Mesodermal cell (in vitro differentiated cells): ENCODE results near the gene MYOM1.

Experiments used
- H3K27ac ChIP-seq: 2 replicates; pipeline ENCODE4 v1.7.0; 2013; ENCODE audit warnings: mild to moderate bottlenecking, low read depth, low read length, moderate library complexity; ENCODE audit not compliant: severe bottlenecking
- H3K36me3 ChIP-seq: 2 replicates; pipeline ENCODE4 v1.7.1; 2013; ENCODE audit warnings: mild to moderate bottlenecking, low read length, moderate library complexity; ENCODE audit not compliant: control insufficient read depth, insufficient read depth
- H3K4me1 ChIP-seq: one replicate; pipeline ENCODE4 v1.7.1; 2013; ENCODE audit warnings: mild to moderate bottlenecking, low read length; ENCODE audit not compliant: insufficient read depth, control insufficient read depth, poor library complexity, severe bottlenecking
- H3K4me3 ChIP-seq: 2 replicates; pipeline ENCODE4 v1.7.0; 2013; ENCODE audit warnings: low read length, control low read depth, mild to moderate bottlenecking; ENCODE audit not compliant: insufficient read depth, poor library complexity, severe bottlenecking; ENCODE audit errors: extremely low read depth
- H3K9me3 ChIP-seq: 2 replicates; pipeline ENCODE4 v1.7.1; 2013; ENCODE audit warnings: mild to moderate bottlenecking, low read length, moderate library complexity; ENCODE audit not compliant: control insufficient read depth
- WGBS, 2 experiments: methylation state at CpG; one replicate each; pipeline ENCODE4 v1.1.5; 2013; ENCODE audit warnings: missing lambda C conversion rate in 2 of 2; ENCODE audit not compliant: insufficient coverage in 2 of 2; 5-methylcytosine and 5-hydroxymethylcytosine counted together

MYOM1 gene

DNA sequence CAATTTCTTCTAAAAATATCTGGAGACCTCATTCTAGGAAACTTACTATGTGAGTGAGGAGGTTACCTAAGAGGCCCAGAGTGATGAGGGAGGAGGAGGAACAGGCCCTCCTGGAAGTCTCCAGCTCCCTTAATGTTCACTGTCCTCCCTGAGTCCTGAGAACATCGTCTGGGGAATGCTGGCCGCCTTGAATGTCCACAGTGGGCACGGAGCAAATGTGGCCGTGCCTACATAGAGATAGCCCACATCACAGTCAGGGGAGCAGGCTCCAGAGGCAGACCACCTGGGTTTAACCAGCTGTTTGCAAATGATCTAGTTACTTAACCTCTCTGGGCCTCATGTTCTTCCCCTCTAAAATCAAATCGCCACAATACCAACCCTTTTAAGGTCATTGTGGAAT is 123.8 kb downstream of the MYOM1 start:
- Histone ChIP-seq H3K9me3 (no peaks in the 10 kb centered on the region), H3K36me3 (no peaks in the 10 kb centered on the region), H3K27ac (no peak overlapping the region), H3K4me1 (no peaks in the 10 kb centered on the region), H3K4me3 (no peak overlapping the region)
- 88 to 91% methylated on average over 4 of the region's 5 CpGs for WGBS, 2 experiments

DNA sequence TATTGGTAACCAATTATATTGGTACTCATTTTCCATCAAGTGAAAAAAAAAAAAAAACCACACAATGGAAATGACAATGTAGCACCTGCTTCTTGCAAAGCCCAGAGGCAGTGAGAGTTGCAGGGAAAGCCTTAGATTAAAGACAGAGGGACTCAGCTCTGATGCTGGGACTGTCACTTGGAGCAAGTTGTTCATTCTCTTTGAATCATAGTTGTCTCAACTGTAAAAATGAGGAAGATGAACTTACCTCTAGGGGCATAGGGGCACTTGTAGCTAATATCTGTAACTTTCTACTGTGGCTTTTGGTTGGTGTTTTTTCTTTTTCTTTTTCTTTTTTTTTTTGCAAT is 125.5 kb downstream of the MYOM1 start:
- no peak overlapping the region for H3K27ac ChIP-seq
- H3K4me3 ChIP-seq = no peak overlapping the region
- H3K4me1 ChIP-seq = no peaks in the 10 kb centered on the region
- H3K36me3 ChIP-seq = no peaks in the 10 kb centered on the region
- H3K9me3 ChIP-seq = no peaks in the 10 kb centered on the region

DNA sequence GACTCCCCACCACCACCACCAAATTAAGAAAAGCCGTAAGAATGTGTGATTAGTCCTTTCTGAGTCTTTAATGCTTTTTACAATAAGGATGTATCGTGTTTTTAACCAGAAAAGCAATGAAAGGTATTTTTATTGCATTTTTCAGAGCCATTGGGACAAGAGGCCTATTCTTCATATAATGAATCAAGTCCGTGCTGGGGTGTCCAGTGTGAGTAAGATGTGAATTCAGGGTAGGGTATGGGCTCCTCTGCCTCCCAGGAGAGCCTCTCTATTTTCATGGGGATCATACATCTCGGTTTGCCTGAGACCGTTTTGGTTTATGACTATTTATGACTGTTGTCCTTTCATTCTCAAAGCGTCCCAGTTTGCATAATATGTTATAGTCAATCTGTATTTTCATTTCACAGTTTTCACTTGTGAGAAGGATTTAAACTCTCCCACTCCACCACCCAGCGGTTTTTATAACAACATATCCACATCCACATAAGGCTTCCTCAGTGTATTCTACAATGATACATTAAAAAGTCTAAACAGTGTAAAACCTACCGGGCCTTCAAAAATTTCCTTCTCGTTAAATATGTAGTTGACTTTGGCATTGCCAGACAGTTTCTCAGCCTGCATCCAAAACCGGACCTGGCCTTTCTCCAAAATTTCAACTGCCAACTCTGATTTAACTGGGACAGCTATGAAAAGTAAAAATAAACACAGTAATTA is 126.0 kb downstream of the MYOM1 start:
- Histone ChIP-seq H3K27ac (no peak overlapping the region), H3K36me3 (no peaks in the 10 kb centered on the region), H3K4me3 (no peak overlapping the region), H3K9me3 (no peaks in the 10 kb centered on the region), H3K4me1 (no peaks in the 10 kb centered on the region)
- WGBS, 2 experiments = 96% methylated on average over 3 to 4 of the region's 10 CpGs

DNA sequence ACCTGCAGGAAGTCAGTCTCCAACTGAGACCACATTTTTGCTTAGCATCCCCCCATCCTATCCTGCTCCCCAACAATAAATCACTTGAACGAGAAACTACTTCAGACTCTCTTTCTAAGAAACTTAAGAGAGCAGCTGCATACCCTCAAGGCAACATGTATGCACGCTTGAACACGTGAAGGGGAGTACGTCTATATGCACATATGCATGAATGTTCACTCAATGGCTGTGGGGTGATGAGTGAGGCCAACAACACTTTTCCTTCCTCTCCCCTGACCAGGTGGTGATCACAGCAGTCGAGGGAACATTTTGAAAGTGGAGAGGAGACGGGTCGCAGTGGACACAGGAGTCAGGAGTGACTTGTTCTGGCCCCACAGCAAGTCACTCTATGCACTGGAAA is 127.0 kb downstream of the MYOM1 start:
- Histone ChIP-seq H3K4me1 (no peaks in the 10 kb centered on the region), H3K36me3 (no peaks in the 10 kb centered on the region), H3K9me3 (no peaks in the 10 kb centered on the region), H3K27ac (no peak overlapping the region), H3K4me3 (no peak overlapping the region)
- WGBS, 2 experiments = 60 to 92% methylated on average over 1 to 4 of the region's 7 CpGs

DNA sequence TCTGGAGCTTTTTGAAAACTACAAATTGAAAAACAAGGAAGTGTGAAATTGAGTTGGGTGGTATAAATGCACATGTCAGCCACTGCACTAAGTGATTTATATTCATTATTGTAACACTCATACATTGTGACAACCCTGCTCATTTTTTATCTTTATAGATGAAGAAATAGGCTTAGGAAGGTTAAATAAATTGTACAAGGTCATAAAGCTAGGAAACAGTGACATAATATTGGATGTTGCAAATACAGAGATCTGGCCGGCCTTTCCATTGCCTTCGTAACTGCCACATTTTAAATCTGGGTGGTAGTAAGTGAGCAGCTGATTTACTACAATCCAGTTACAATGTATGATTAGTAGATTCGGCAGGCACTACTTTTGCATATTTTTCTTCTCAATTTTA is 130.2 kb downstream of the MYOM1 start:
- H3K4me1 ChIP-seq = no peaks in the 10 kb centered on the region
- 100% methylated on average over 1 of the region's 3 CpGs; no CpG with 5 or more reads in 1 of the 2 experiments for whole genome bisulfite sequencing, 2 experiments
- no peaks in the 10 kb centered on the region for H3K9me3 ChIP-seq
- no peaks in the 10 kb centered on the region for H3K36me3 ChIP-seq
- H3K27ac ChIP-seq = no peak overlapping the region
- no peak overlapping the region for H3K4me3 ChIP-seq

DNA sequence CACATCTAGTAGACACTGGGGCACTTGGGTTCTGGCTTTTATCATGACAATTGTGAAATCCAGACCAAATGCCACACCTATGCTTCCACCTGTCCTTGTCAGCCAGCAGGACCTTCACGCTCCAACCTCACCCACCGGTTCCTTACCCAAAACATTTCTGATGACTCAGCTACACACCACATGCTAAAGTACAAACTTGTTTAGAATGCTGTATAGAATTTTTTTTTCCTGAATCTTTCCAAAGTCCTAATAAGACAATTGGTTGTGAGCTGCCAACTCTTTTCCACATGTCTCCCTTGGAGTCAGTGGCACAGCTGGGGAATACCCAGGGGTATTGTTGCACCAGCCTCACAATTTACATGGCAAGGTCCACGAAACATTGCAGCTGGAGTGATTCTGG is 131.3 kb downstream of the MYOM1 start:
- Histone ChIP-seq H3K4me3 (no peak overlapping the region), H3K4me1 (peaks cover 5% of the 10 kb centered on the region), H3K36me3 (no peaks in the 10 kb centered on the region), H3K27ac (no peak overlapping the region), H3K9me3 (no peaks in the 10 kb centered on the region)
- 100% methylated on average over 1 to 2 of the region's 3 CpGs for WGBS, 2 experiments

DNA sequence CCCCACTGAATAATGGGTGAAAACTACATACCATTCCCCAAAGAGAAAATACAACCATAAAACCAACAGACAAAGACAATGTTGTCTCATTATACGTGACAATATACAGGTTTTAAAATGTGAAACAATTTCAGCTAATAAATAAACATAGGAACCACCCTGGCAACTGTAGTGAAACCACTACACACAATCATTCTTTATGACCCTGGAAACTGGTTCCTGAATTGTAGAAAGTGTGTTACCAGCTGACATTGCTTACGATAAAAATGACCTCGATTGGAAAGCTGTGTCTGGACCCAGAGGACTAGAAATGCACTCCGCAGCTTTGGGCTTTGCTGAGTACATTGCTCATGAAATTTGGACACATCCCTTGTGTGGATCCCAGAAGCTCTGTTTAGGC is 132.9 kb downstream of the MYOM1 start:
- 90 to 96% methylated on average over 3 of the region's 4 CpGs for WGBS, 2 experiments
- H3K4me1 ChIP-seq = peaks cover 8% of the 10 kb centered on the region
- no peaks in the 10 kb centered on the region for H3K9me3 ChIP-seq
- H3K27ac ChIP-seq = no peak overlapping the region
- no peak overlapping the region for H3K4me3 ChIP-seq
- no peaks in the 10 kb centered on the region for H3K36me3 ChIP-seq

DNA sequence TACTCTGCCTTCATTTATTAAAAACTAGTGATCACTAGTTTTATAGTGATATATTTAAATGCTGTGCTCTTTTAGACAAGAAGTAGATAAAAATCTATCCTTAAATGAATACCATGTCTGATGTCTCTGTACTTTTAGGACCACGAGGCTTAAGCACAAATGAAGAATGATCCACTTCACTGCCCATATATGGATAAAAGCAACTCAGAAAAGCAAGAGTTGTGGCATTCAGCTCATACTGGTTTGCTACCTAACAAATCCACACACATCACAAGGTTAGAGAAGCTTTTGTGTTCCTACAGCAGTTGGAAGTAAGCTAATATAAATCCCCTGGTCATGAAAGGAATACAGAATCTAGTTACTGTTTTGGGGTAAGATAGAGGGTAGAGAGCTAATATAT is 134.2 kb downstream of the MYOM1 start:
- Histone ChIP-seq H3K27ac (no peak overlapping the region), H3K9me3 (no peaks in the 10 kb centered on the region), H3K4me3 (no peak overlapping the region), H3K36me3 (no peaks in the 10 kb centered on the region), H3K4me1 (peaks cover 8% of the 10 kb centered on the region)
- 60% methylated on average over 1 of the region's 1 CpG; no CpG with 5 or more reads in 1 of the 2 experiments for WGBS, 2 experiments

DNA sequence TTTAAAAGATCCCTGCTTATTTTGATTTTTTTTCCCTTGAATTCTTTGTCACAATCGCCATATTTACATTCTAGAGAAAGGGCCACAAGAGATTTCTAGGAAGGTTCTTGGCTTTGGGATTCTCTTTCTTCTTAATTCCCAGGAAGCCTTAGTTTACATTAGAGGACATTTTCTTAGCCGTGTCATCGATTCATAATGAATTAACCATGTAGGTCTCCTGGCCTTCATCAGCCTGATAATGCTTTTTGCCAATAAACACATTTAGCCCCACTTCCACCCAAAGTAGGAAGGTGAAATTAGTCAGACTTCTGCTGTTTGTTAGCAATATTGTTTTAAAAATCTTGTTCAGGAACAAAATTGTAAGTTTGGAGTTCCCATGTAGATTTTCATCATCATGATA is 135.6 kb downstream of the MYOM1 start:
- no peaks in the 10 kb centered on the region for H3K36me3 ChIP-seq
- H3K27ac ChIP-seq = no peak overlapping the region
- 100% methylated on average over 2 of the region's 3 CpGs for WGBS, 2 experiments
- no peak overlapping the region for H3K4me3 ChIP-seq
- peaks cover 8% of the 10 kb centered on the region for H3K4me1 ChIP-seq
- H3K9me3 ChIP-seq = no peaks in the 10 kb centered on the region

DNA sequence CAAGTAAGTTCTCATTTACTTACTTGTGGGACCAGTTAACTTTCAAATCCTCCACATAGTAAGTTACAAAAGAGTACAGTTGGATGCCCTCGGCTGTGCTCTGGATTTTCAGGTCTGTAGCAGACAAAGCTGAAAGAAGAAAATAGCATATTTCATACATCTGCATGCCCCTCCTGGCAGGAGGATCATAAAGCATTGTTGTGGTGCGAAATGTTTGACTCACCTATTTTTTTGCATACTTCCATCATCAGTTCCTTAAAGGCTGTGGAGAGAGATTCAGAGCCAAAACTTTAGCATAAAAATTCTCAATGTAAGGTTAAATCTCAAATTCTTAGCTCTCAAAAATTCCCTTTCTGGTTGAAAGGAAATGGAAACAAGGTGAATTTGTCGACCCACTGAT is 136.0 kb downstream of the MYOM1 start:
- peaks cover 8% of the 10 kb centered on the region for H3K4me1 ChIP-seq
- H3K36me3 ChIP-seq = no peaks in the 10 kb centered on the region
- H3K4me3 ChIP-seq = no peak overlapping the region
- H3K9me3 ChIP-seq = no peaks in the 10 kb centered on the region
- no peak overlapping the region for H3K27ac ChIP-seq
- 80 to 100% methylated on average over 1 of the region's 3 CpGs for WGBS, 2 experiments

DNA sequence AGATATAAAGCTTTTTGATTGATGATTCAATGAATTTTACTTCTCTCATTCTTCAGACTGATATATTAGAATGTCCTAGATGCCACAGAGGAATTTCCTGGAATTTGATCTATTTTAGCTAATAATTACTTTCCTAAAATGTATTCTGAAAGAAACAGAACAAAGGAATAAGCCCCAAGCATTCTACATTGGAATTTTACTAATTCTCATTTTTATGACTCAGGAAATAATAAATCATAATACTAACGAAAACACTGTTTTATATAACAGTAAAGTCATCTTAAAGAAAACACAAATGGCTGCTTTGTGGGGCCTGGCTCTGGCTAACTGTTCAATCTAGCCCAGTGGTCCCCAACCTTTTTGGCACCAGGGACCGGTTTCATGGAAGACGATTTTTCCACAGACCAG is 138.2 kb downstream of the MYOM1 start:
- Histone ChIP-seq H3K27ac (no peak overlapping the region), H3K9me3 (no peaks in the 10 kb centered on the region), H3K36me3 (no peaks in the 10 kb centered on the region), H3K4me3 (no peak overlapping the region), H3K4me1 (peaks cover 8% of the 10 kb centered on the region)
- 60 to 75% methylated on average over 2 of the region's 3 CpGs for WGBS, 2 experiments
